Hindlimb muscle (tissue), 1 donor: ENCODE data around the gene ZRANB1. TPM values are rescaled to one million over a fixed set of nuclear protein-coding genes. Genes with fewer than 3 reads are reported as not detected.

Experiments
- DNase-seq: peaks from one replicate; pipeline ENCODE4 v3.0.0-alpha.2; 2013
- polyA plus RNA-seq: library from polyadenylated mRNA; unstranded; fragments of 120-200 nt; gene quantifications from one replicate; pipeline ENCODE4 v1.2.1, GENCODE V29; 2013; ENCODE audit not compliant: insufficient read length

ZRANB1 gene
- polyA plus RNA-seq, 1 donor: 18.3 TPM

DNA sequence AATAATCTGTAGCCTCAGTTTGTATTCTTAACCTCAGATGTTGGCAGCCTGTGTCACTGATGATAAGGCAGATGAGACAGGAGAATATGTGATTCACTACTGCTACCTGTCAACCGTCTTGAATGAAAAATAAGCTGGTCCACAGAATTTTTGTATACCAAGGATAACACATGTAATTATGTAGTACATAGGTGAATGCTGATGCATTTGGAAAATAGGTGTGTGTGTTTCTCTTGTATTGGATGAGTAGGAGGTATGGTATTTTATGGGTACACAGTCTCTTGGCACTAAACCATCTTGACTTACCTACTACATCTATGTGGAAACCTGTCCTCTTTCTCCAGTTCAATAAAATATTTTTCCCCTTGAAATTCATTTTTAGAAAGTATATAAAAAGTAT, 20.7 kb upstream of the ZRANB1 start:
- DNase-seq: no peak

GRCh38 chr10:124923684-124924083, 18.2 kb upstream of the ZRANB1 start:
- no peak for DNase-seq

DNA sequence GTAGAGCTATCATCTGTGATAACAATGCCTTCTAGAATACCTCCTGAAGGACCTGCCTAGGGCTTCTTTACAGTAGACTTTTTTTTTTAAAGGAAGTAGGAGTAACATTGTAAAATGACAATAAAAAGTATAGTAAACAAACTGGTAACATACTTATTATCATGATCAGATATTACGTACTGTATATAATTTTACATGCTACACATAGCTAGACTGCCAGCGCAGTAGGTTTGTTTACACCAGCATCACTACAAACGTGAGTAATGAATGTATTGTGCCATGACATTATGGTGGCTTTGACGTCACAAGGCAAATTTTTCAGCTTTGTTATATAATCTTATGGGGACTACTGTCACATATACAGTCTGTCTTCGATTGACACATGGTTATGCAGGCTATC, 15.4 kb upstream of the ZRANB1 start:
- DNase-seq: no peak

- no peak for DNase-seq
Observed at GRCh38 chr10:124928087-124928486, 13.8 kb upstream of the ZRANB1 start.

DNA sequence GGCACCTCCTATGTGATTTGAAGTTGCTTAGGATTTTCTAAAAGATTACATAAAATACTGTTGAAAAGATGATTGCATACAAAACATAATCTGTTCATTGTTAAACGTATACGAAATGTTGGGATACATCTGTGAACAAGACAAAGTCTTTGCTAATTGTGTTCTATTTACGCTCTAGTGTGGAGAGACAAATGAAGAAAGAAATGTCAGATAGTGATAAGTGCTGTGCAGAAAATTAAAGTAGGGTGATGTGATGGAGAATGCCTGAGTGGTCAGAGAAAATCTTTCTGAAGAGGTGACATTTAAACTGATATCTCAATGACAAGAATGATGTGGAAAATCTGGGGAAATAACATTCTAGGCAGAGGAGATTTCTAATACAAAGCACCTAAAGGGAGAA, 13.4 kb upstream of the ZRANB1 start:
- no peak for DNase-seq

- DNase-seq: no peak
Observed at GRCh38 chr10:124935946-124936345, 6.0 kb upstream of the ZRANB1 start.

DNA sequence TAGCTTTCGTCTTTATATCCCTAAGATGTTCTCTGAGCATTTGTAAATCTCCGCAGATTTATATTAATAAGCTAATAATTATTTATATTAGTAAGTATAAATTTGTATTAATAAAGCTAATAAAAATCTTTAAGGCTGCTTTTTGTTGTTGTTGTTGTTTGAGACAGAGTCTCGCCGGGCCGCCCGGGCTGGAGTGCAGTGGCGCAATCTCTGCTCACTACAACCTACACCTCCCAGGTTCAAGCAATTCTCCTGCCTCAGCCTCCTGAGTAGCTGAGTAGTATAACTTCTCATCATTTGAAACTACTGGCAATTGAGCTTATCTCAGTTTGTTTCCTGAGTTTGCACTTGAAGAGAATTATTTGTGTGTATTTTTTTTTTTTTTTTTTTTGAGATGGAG, 5.1 kb upstream of the ZRANB1 start:
- DNase-seq: no peak

GRCh38 chr10:124939290-124939689, 2.6 kb upstream of the ZRANB1 start:
- no peak for DNase-seq

- no peak for DNase-seq
Observed at GRCh38 chr10:124942317-124943169, 620 bp downstream of the ZRANB1 start.

GRCh38 chr10:124943301-124944092, 1.6 kb downstream of the ZRANB1 start:
- no peak for DNase-seq

GRCh38 chr10:124944982-124945381, 3.1 kb downstream of the ZRANB1 start:
- DNase-seq: no peak

- no peak for DNase-seq
Observed at GRCh38 chr10:124946945-124947344, 5.0 kb downstream of the ZRANB1 start.

GRCh38 chr10:124949543-124949942, 7.6 kb downstream of the ZRANB1 start:
- no peak for DNase-seq

DNA sequence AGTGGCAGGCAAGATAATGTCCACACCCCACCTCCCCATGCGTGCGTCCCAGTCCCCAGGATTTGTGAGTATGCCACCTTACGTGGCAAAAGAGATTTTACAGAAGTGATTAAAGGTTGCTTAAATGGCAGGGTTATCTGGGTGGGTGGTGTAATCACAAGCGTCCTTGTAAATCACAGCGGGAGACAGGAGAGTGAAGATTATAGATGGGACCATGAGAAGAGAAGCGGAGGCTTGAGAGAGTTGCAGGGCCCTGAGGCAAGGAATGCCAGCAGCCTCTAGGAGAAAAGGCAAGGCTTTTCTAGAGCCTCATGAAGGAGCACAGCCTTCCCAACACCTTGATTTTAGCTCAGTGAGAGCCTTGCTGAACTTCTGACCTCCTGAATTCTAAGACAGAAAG, 10.2 kb downstream of the ZRANB1 start:
- DNase-seq: no peak

- no peak for DNase-seq
Observed at GRCh38 chr10:124953421-124953820, 11.5 kb downstream of the ZRANB1 start.

GRCh38 chr10:124955243-124955642, 13.3 kb downstream of the ZRANB1 start:
- peak; percentile 16 for DNase-seq

DNA sequence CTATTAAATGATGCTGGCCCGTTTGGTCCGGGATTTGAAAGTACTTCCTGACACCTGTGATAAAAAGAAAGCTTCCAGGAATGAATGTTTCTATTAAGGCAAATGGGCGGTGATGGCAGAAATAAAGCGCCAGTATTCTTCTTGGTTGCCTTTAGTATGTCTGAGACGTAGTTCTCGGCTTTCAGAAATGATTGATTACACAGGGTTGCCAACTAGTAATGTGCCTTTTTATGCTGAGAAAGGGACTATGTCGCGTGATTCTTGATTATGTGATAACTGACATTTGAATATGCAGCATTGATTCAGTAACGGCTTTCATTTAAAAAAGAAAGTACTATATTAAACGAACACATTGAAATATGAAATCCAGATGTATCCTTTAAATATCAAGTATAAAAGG, 13.9 kb downstream of the ZRANB1 start:
- no peak for DNase-seq

DNA sequence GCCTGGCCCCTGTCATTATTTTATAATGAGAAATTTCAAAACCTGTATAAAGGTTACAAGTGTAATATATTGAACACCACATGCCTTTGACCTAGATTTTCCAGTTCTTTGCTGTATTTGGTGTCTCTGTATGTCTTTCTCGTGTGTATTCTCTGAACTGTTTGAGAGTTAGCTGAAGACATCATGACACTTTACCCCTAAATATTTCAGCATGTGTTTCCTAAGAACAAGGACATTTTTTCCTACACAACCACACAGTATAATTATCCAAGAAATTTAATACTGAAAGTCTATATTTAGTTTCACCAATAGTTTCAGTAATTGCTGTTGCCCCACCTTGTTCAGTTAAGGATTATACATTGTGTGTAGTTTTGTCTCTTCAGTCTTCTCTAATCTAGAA, 14.8 kb downstream of the ZRANB1 start:
- no peak for DNase-seq

DNA sequence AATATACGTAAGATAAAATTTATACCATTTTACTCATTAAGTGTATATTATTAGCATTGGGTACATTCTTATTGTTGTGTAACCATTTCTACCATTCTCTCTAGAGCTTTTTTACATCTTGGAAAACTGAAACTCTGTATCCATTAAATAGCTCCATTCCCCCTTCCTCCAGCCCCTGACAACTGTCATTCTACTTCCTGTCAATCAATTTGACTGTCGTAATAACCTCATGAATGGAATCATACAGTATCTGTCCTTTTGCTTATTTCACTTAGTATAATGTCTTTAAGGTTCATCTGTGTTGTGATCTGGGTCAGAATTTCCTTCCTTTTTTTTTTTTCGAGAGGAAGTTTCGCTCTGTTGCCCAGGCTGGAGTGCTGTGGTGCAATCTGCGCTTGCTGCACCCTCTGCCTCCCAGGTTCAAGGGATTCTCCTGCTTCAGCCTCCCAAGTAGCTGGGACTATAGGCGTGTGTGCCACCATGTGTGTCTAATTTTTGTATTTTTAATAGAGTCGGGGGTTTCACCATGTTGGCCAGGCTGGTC, 15.6 kb downstream of the ZRANB1 start:
- no peak for DNase-seq

GRCh38 chr10:124959564-124959963, 17.6 kb downstream of the ZRANB1 start:
- DNase-seq: no peak

DNA sequence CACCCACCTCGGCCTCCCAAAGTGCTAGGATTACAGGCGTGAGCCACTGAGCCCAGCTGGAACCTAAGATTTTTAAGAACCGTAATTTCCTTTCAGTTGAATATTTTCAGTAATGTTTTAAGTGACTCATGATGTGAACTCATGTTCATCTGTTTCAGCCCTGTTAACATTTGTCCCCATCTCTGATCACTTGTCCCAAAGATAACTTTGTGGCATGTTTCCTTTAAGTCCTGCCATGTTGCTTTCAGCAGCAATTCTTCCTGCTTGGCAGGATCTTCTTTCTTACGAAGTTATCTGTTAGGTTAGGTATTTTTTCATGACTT, 19.3 kb downstream of the ZRANB1 start:
- DNase-seq: no peak

- no peak for DNase-seq
Observed at GRCh38 chr10:124962421-124962820, 20.5 kb downstream of the ZRANB1 start.

DNA sequence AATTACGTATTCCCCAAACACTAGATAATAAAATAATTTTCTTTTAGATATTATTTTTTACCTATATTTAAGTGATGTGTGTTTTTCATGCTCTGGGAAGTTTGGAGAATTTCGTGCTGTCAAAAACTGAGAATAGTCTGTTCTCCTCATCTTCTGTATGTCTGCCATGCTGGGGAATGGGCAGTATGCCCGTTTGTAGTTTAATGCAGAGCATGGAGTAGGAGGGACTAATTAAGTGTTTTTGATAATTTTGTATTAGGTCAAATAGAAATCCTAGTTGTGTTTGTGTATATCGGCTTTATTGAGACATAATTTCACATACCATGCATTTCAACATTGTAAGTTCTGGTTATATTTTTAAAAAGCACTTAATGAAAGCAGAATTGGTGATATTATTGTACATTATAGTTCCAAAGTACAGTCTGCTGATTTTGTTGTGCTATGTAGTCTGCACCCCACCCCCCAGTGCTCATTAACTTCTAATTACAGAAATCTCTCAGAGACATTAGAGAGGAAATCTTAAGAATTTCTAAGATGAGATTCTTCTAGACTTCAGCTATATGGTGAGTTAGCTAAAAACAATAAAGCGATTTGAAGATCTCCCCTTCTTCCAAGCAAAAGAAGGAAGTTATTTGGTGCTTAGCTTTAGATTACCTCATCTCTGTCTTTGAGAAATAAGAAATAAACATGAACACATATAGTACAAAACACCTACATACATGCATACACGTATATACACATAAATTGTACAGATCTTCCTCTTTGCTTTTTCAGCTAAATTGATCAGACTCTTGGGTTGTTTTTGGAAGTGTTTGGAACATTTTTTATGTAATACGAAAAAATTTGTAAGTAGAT, 22.2 kb downstream of the ZRANB1 start:
- DNase-seq: no peak
